Type B pancreatic cell (in vitro differentiated cells): ENCODE results near the gene DNAH9. TPM values are rescaled to one million over a fixed set of nuclear protein-coding genes. Genes with fewer than 3 reads are reported as not detected.

Source experiments
- DNase-seq: peaks from one replicate; pipeline ENCODE4 v3.0.0; 2021; ENCODE audit warnings: mixed read lengths; ENCODE audit not compliant: unreplicated experiment; ENCODE audit errors: extremely low spot score
- H3K27ac Mint-ChIP-seq: 2 replicates; pipeline ENCODE4 v1.8.0; 2021; ENCODE audit warnings: mild to moderate bottlenecking, mixed read lengths
- H3K27me3 Mint-ChIP-seq: 2 replicates; pipeline ENCODE4 v1.8.0; 2021; ENCODE audit warnings: mixed read lengths
- H3K36me3 Mint-ChIP-seq: 2 replicates; pipeline ENCODE4 v1.8.0; 2021; ENCODE audit warnings: mixed read lengths
- H3K4me1 Mint-ChIP-seq: one replicate; pipeline ENCODE4 v1.8.0; 2021; ENCODE audit warnings: mixed read lengths; ENCODE audit not compliant: unreplicated experiment
- H3K4me3 Mint-ChIP-seq: 2 replicates; pipeline ENCODE4 v1.8.0; 2021; ENCODE audit warnings: mild to moderate bottlenecking, mixed read lengths
- H3K9me3 Mint-ChIP-seq: 2 replicates; pipeline ENCODE4 v1.8.0; 2021; ENCODE audit warnings: mixed read lengths
- total RNA-seq: library from RNA; stranded (reverse); gene quantifications from 2 replicates; pipeline ENCODE4 v1.2.1, GENCODE V29; 2021; ENCODE audit warnings: low replicate concordance
- TF ChIP-seq, protein P1 (sequence below): fragments of 200-600 bp; sonication (generic); conservative IDR thresholded peaks from 2 replicates; pipeline ENCODE4 v1.5.0; 2021; ENCODE audit warnings: antibody characterized with exemption, mild to moderate bottlenecking

Gene DNAH9
- total RNA-seq, 1 donor from 2014 or later: 6.2 TPM

DNA sequence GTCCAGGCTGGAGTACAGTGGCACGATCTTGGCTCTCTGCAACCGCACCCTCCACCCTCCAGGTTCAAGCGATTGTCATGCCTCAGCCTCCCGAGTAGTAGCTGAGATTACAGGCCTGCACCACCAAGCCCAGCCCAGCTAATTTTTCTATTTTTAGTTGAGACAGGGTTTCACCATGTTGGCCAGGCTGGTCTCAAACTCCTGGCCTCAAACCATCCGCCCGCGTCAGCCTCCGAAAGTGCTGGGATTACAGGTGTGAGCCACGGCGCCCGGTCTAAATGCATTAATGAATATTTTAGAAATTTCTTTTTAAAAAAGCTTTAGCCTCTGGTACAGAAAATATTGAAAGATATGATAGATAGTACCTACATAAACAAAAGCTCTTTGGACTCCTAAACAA, 95.0 kb downstream of the DNAH9 start:
- Mint-ChIP-seq H3K36me3 (no peaks in the 10 kb centered on the region), H3K27me3 (no peaks in the 10 kb centered on the region), H3K27ac (no peak overlapping the region), H3K4me3 (no peak overlapping the region), H3K9me3 (no peaks in the 10 kb centered on the region), H3K4me1 (no peaks in the 10 kb centered on the region)
- TF ChIP-seq, protein P1, sequence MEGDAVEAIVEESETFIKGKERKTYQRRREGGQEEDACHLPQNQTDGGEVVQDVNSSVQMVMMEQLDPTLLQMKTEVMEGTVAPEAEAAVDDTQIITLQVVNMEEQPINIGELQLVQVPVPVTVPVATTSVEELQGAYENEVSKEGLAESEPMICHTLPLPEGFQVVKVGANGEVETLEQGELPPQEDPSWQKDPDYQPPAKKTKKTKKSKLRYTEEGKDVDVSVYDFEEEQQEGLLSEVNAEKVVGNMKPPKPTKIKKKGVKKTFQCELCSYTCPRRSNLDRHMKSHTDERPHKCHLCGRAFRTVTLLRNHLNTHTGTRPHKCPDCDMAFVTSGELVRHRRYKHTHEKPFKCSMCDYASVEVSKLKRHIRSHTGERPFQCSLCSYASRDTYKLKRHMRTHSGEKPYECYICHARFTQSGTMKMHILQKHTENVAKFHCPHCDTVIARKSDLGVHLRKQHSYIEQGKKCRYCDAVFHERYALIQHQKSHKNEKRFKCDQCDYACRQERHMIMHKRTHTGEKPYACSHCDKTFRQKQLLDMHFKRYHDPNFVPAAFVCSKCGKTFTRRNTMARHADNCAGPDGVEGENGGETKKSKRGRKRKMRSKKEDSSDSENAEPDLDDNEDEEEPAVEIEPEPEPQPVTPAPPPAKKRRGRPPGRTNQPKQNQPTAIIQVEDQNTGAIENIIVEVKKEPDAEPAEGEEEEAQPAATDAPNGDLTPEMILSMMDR: no peak
- no peak for DNase-seq

DNA sequence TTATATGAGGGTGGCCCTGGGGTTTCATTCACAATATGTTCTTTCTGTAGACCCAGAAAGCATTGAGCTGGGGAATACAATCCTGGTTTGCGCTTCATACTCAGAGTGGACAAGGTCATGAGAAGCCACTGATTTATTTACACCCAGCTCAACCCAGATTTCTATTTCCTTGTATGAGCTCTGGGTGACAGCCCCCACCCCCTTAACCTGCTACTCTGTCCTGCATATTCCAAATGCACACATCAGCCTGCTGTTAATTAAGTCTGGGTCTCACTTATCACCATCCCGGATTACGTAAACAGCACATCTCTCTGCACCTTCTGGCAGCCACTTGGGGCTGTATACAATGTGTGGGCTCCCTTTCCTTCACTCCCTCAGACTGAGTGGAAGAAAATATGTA, 102.4 kb downstream of the DNAH9 start:
- Mint-ChIP-seq H3K4me1 (no peaks in the 10 kb centered on the region), H3K27ac (no peak overlapping the region), H3K4me3 (no peak overlapping the region), H3K36me3 (no peaks in the 10 kb centered on the region), H3K27me3 (peaks cover 3% of the 10 kb centered on the region), H3K9me3 (no peaks in the 10 kb centered on the region)
- no peak for DNase-seq
- TF ChIP-seq, protein P1: no peak

DNA sequence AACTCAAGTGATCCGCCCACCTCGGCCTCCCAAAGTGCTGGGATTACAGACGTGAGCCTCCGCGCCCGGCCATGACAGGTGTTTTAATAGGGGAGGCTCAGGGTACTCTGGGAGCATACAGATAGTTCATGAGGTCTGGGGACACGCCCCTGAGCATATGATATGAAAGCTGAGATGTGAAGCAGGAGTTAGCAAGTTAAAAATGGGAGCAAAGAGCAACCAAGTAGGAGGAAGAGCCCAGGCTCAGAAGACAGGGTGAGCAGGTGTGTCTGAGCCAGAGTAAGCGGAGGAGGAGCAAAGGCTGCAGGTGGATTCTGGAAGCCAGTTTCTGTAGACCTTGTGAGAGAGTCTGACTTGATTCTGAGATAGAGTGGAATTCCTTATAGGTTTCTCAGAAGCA, 103.6 kb downstream of the DNAH9 start:
- H3K9me3 Mint-ChIP-seq: no peaks in the 10 kb centered on the region
- H3K36me3 Mint-ChIP-seq: no peaks in the 10 kb centered on the region
- no peak overlapping the region for H3K27ac Mint-ChIP-seq
- H3K4me1 Mint-ChIP-seq: no peaks in the 10 kb centered on the region
- no peak overlapping the region for H3K4me3 Mint-ChIP-seq
- DNase-seq: no peak
- TF ChIP-seq, protein P1: no peak
- peaks cover 3% of the 10 kb centered on the region for H3K27me3 Mint-ChIP-seq

DNA sequence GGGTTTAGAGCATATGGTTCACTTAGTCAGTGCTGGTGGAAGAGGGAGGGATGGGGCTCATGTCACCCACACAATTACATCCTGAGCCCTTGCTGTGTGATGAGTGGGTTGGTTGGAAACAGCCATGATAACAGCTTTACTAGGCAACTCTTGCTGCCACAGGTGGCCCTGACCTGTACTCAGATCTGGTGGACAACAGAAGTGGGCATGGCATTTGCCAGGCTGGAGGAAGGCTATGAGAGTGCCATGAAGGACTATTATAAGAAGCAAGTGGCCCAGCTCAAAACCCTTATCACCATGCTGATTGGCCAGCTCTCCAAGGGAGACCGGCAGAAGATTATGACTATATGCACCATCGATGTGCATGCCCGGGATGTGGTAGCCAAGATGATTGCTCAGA, 105.8 kb downstream of the DNAH9 start:
- Mint-ChIP-seq H3K36me3 (no peaks in the 10 kb centered on the region), H3K4me1 (no peaks in the 10 kb centered on the region), H3K27me3 (peaks cover 6% of the 10 kb centered on the region), H3K4me3 (no peak overlapping the region), H3K27ac (no peak overlapping the region), H3K9me3 (no peaks in the 10 kb centered on the region)
- TF ChIP-seq, protein P1: no peak
- no peak for DNase-seq

DNA sequence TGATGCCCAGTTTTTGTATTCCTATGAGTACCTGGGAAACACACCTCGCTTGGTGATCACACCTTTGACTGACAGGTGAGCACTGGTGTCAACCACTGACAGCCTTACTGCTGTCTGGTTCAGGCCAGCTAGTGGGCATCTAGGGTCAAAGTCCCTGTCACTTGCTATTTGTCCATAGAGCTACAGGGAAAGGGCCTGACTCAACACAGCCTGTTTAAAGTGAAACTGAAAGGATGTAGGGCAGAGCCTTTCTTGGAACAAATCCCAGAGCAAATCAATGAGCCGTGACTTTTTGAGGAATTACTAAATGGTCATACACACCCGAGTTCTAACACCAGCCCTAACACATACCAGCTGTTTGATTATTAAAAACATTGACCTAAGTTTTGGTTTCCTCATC, 106.8 kb downstream of the DNAH9 start:
- no peaks in the 10 kb centered on the region for H3K9me3 Mint-ChIP-seq
- peaks cover 6% of the 10 kb centered on the region for H3K27me3 Mint-ChIP-seq
- DNase-seq: no peak
- no peak overlapping the region for H3K27ac Mint-ChIP-seq
- TF ChIP-seq, protein P1: no peak
- no peaks in the 10 kb centered on the region for H3K4me1 Mint-ChIP-seq
- no peak overlapping the region for H3K4me3 Mint-ChIP-seq
- no peaks in the 10 kb centered on the region for H3K36me3 Mint-ChIP-seq

DNA sequence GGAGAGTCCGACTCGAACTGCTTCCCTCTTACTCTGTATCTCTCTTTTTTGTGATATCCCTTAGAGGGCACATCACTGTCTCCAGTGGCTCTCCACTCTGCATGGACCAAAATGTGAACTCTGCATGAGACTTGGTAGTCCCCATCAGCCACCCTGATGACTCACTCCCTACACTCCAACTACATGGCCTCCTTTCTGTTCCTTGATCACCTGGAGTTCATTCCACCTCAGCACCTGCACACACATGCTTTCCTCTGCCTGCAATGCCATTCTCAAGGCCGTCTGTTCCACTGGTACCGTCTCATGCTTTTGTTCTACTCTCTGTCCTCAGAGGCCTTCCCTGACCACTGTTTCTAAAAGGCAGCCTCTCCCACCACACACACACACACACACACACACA, 109.3 kb downstream of the DNAH9 start:
- no peak for DNase-seq
- TF ChIP-seq, protein P1: no peak
- Mint-ChIP-seq H3K4me1 (no peaks in the 10 kb centered on the region), H3K9me3 (no peaks in the 10 kb centered on the region), H3K4me3 (no peak overlapping the region), H3K36me3 (no peaks in the 10 kb centered on the region), H3K27ac (no peak overlapping the region), H3K27me3 (peaks cover 3% of the 10 kb centered on the region)
